GM21825 (cell line): ENCODE data around the gene ARPC1A.
"Not testable (repeated sequence)": the region's sequence is repeated elsewhere in the genome, so short reads cannot be mapped to it uniquely, and the experiment has no call there.

Experiments used
- ATAC-seq: cut with Tn5 transposase; IDR thresholded peaks from one replicate; pipeline ENCODE4 v1.9.1; 2021; ENCODE audit warnings: mild to moderate bottlenecking, moderate library complexity; ENCODE audit not compliant: unreplicated experiment

ARPC1A gene

GRCh38 chr7:99386584-99387238 lies 61.0 kb downstream of the ARPC1A start:
- ATAC-seq, result no peak

- ATAC-seq, result not testable (repeated sequence)
Measured at GRCh38 chr7:99387239-99387635, 61.5 kb downstream of the ARPC1A start.

GRCh38 chr7:99387912-99388311 lies 62.2 kb downstream of the ARPC1A start:
- no peak for ATAC-seq

GRCh38 chr7:99389772-99390171 lies 64.1 kb downstream of the ARPC1A start:
- no peak for ATAC-seq

GRCh38 chr7:99390941-99391602 lies 65.4 kb downstream of the ARPC1A start:
- no peak for ATAC-seq

- ATAC-seq, result no peak
Measured at GRCh38 chr7:99392046-99392445, 66.3 kb downstream of the ARPC1A start.

- ATAC-seq, result peak; percentile 60
Measured at GRCh38 chr7:99392659-99393354, 67.1 kb downstream of the ARPC1A start.

- ATAC-seq, result no peak
Measured at GRCh38 chr7:99393355-99394187, 67.9 kb downstream of the ARPC1A start.

GRCh38 chr7:99394188-99394502 lies 68.4 kb downstream of the ARPC1A start:
- no peak for ATAC-seq

GRCh38 chr7:99395616-99396327 lies 70.1 kb downstream of the ARPC1A start:
- ATAC-seq, result no peak

- ATAC-seq, result no peak
Measured at GRCh38 chr7:99396418-99397296, 71.0 kb downstream of the ARPC1A start.

- ATAC-seq, result no peak
Measured at GRCh38 chr7:99397297-99397983, 71.7 kb downstream of the ARPC1A start.

- no peak for ATAC-seq
Measured at GRCh38 chr7:99398891-99399445, 73.3 kb downstream of the ARPC1A start.

GRCh38 chr7:99399597-99399996 lies 73.9 kb downstream of the ARPC1A start:
- no peak for ATAC-seq

GRCh38 chr7:99402854-99403253 lies 77.2 kb downstream of the ARPC1A start:
- ATAC-seq, result no peak

- no peak for ATAC-seq
Measured at GRCh38 chr7:99403764-99404163, 78.1 kb downstream of the ARPC1A start.

GRCh38 chr7:99404235-99404976 lies 78.7 kb downstream of the ARPC1A start:
- no peak for ATAC-seq

- ATAC-seq, result no peak
Measured at GRCh38 chr7:99404977-99405320, 79.3 kb downstream of the ARPC1A start.
